ENCODE results near the gene DYSF. TPM values are rescaled to one million over a fixed set of nuclear protein-coding genes. Genes with fewer than 3 reads are reported as not detected.

The DYSF gene
- total RNA-seq, 4 donors from 2014 or later: 1.7 to 5.0 (median 2.6) TPM

DNA sequence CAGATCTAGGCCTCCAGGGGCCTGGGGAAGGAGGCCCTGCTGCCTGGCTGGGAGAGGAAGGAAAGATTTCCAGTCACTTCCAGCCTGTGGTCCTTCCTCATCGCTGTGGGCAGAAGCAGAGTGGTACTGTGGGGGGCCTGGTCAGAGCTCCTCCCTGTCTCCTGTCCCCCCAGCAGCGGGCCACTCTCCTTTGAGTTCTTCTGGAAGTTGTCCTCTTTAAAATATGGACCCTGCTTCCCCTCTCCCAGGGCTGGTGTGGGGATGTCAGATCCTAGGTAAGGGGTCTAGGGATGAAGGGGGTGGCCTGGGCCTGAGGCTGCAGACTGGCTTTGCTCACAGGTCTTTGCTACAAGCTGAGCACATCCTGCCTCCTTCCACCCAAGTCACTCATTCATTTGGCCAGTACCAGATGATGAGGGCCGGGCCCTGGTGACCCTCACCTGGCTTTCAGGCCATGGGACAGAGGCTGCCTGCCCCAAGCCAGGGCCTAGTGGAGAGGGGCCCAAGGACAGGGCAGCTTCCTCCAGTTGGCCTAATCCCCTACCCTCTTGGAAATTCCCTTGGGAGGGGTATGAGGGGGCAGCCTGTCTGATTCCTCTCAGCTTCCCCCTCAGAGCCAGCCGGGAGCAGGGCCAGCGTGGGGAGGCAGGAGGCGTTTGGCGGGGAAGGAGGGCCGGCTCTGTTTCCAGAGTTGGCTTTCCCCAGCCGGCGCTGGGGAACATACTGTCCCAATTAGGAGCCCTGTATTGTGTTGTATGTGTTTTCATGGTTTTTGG, 231.9 kb downstream of the DYSF start:
- 63% methylated on average over 8 of the region's 10 CpGs for WGBS
- Histone ChIP-seq H3K36me3 (no peaks in the 10 kb centered on the region), H3K4me3 (no peak overlapping the region), H3K27ac (no peak overlapping the region), H3K9me3 (no peaks in the 10 kb centered on the region), H3K27me3 (no peaks in the 10 kb centered on the region), H3K4me1 (peaks cover 5% of the 10 kb centered on the region)
- no peak for TF ChIP-seq POLR2A (IDR thresholded peaks at IDR 0.05)
- DNase-seq (ENCODE audit: low spot score in 2 of 2): peak in 1 of 2 donors; percentile 57

DNA sequence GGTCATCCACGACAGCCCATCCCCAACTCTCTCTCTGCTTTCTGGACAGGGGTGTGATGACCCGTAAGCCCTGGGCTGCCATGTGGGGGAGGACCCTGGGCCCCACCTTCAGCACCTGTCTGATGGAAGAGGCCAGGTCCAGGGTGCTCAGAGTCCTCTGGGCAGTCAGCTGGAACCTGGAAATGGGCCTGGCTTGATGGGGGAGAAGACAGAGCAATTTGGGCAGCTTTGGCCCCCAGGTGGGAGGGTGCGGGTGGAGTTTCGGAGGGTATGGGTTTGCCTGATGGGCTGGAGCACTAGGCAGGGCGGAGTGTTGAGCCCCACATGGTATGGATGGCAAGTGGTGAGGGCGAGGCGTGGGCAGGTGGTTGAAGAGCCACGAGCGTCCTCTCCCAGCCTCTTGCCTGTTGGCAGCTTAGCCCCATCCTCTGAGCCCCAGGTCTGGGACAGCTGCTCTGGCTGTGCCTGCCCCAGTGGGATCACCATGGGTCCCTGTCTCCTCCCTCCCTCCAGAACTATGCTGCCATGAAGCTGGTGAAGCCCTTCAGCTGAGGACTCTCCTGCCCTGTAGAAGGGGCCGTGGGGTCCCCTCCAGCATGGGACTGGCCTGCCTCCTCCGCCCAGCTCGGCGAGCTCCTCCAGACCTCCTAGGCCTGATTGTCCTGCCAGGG, 232.7 kb downstream of the DYSF start:
- Histone ChIP-seq H3K9me3 (no peaks in the 10 kb centered on the region), H3K36me3 (no peaks in the 10 kb centered on the region), H3K27me3 (no peaks in the 10 kb centered on the region), H3K4me1 (peaks cover 5% of the 10 kb centered on the region), H3K27ac (no peak overlapping the region), H3K4me3 (no peak overlapping the region)
- peak in 1 of 2 donors; percentile 52 for DNase-seq (ENCODE audit: low spot score in 2 of 2)
- WGBS: over 99% methylated on average over 11 of the region's 13 CpGs
- TF ChIP-seq POLR2AphosphoS5 (IDR thresholded peaks at IDR 0.05): no peak
- TF ChIP-seq, protein P1, sequence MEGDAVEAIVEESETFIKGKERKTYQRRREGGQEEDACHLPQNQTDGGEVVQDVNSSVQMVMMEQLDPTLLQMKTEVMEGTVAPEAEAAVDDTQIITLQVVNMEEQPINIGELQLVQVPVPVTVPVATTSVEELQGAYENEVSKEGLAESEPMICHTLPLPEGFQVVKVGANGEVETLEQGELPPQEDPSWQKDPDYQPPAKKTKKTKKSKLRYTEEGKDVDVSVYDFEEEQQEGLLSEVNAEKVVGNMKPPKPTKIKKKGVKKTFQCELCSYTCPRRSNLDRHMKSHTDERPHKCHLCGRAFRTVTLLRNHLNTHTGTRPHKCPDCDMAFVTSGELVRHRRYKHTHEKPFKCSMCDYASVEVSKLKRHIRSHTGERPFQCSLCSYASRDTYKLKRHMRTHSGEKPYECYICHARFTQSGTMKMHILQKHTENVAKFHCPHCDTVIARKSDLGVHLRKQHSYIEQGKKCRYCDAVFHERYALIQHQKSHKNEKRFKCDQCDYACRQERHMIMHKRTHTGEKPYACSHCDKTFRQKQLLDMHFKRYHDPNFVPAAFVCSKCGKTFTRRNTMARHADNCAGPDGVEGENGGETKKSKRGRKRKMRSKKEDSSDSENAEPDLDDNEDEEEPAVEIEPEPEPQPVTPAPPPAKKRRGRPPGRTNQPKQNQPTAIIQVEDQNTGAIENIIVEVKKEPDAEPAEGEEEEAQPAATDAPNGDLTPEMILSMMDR (IDR thresholded peaks at IDR 0.05): no peak
- TF ChIP-seq POLR2A (IDR thresholded peaks at IDR 0.05): no peak
- TF ChIP-seq EP300 (IDR thresholded peaks at IDR 0.05): no peak

DNA sequence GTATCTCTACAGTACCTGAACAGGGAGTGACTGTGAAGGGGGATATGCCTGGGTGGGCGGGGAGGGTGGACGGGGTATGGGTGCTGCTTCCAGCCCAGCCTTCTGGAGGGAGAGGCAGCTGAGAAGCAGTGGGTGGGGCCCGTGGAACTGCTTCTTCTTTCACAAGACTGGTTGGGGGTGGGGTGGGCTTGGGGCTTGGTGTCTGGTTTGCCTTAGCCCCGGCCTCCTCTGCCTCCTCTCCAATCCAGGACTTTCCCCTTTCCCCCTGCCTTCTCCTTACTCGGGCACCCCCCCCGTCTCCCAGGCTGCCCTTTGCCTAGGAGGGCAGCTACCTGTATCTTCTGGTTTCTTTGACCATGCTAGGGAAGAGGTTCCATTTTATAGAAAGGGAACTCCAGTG, 233.4 kb downstream of the DYSF start:
- Histone ChIP-seq H3K9me3 (no peaks in the 10 kb centered on the region), H3K36me3 (no peaks in the 10 kb centered on the region), H3K27ac (no peak overlapping the region), H3K4me1 (peaks cover 5% of the 10 kb centered on the region), H3K27me3 (no peaks in the 10 kb centered on the region), H3K4me3 (no peak overlapping the region)
- TF ChIP-seq POLR2AphosphoS5 (IDR thresholded peaks at IDR 0.05) (no peak), EP300 (IDR thresholded peaks at IDR 0.05) (no peak), POLR2A (IDR thresholded peaks at IDR 0.05) (no peak)
- TF ChIP-seq, protein P1 (IDR thresholded peaks at IDR 0.05): no peak
- peak in 1 of 2 donors; percentile 40 for DNase-seq (ENCODE audit: low spot score in 2 of 2)
- WGBS: 80% methylated on average over 6 of the region's 6 CpGs

DNA sequence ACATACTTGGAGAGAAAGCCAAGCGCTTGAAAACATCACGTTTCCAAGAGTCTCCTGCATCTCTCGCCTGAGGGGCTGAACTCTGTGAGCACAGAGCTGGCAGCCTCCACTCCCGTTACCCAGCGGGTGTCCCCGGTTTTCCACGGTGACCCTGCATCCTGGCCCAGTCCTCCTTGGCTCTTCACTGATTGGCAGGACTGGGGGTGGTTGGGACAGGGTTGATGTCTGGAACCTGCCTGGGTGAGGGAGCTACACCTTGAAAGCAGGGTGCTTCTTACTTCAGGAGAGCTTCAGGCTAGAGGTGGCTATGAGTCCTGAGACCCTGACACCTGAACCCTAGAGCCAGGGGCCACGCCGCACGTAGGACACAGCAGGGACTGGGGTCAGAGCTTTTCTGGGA, 234.1 kb downstream of the DYSF start:
- no peak overlapping the region for H3K4me3 ChIP-seq
- no peaks in the 10 kb centered on the region for H3K9me3 ChIP-seq

DNA sequence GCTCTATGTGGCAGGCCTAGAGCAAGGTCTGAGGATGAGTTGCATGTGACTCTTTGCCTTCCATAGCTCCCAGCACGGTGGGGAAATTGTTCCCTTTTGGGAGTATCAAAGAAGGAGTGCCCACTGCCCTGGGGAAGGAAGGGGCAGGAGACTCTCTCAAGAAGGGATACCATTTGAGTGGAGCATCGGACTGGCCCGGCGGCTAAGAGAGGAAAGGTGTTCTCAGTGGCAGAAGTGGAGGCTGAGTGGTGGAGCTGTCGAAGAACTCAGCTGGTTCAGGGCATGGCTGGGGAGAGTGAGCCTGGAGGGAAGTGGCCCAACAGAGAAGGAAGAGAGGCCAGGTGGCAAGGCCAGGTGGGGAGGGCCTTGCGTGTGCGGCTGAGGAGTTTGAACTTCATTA, 235.2 kb downstream of the DYSF start:
- 96% methylated on average over 7 of the region's 7 CpGs for WGBS
- no peaks in the 10 kb centered on the region for H3K27me3 ChIP-seq
- H3K9me3 ChIP-seq: no peaks in the 10 kb centered on the region
- peaks cover 13% of the 10 kb centered on the region for H3K4me1 ChIP-seq
- DNase-seq (ENCODE audit: low spot score in 2 of 2): peak in 1 of 2 donors; percentile 37
- H3K36me3 ChIP-seq: no peaks in the 10 kb centered on the region
- TF ChIP-seq POLR2AphosphoS5 (IDR thresholded peaks at IDR 0.05) (no peak), EP300 (IDR thresholded peaks at IDR 0.05) (no peak), POLR2A (IDR thresholded peaks at IDR 0.05) (no peak)
- TF ChIP-seq, protein P1 (IDR thresholded peaks at IDR 0.05): no peak
- no peak overlapping the region for H3K4me3 ChIP-seq
- H3K27ac ChIP-seq: no peak overlapping the region

More for the DNA sequence above, 234.1 kb downstream of the DYSF start:
- Histone ChIP-seq H3K4me1 (peaks cover 5% of the 10 kb centered on the region), H3K27ac (no peak overlapping the region), H3K36me3 (no peaks in the 10 kb centered on the region), H3K27me3 (no peaks in the 10 kb centered on the region)
- peak in 1 of 2 donors; percentile 35 for DNase-seq (ENCODE audit: low spot score in 2 of 2)
- 85% methylated on average over 10 of the region's 10 CpGs for WGBS
- TF ChIP-seq POLR2A (IDR thresholded peaks at IDR 0.05) (no peak), EP300 (IDR thresholded peaks at IDR 0.05) (no peak), POLR2AphosphoS5 (IDR thresholded peaks at IDR 0.05) (no peak)
- TF ChIP-seq, protein P1 (IDR thresholded peaks at IDR 0.05): no peak
